ENCODE results near the gene NFIA. TPM values are rescaled to one million over a fixed set of nuclear protein-coding genes. Genes with fewer than 3 reads are reported as not detected.

Gene NFIA
- total and polyA plus RNA-seq, 9 of the 15 experiments (the other 6 are each of a cell fraction or from before 2014, with no cell fraction given): 5.3 to 24.9 (median 9.8) TPM

DNA sequence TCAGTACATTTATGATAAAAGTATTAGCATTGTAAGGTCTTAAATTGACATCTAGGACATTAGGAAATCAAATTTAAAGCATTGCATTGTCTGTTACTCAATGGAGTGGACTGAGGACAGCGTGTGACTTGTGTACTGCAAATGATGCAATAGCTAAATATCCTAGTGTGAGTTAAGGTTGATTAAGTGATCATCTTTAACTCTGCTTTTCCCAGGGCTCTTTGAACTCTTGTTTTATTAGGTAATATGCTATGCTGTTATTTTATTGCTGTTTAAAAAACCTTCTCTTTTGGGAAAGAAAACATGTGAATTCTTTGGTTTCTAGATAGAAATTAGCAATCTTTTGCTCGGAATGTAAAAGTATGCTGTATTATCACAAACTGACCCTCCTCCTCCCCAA lies 38.6 kb downstream of the NFIA start (continued):
- TF ChIP-seq, protein P1, sequence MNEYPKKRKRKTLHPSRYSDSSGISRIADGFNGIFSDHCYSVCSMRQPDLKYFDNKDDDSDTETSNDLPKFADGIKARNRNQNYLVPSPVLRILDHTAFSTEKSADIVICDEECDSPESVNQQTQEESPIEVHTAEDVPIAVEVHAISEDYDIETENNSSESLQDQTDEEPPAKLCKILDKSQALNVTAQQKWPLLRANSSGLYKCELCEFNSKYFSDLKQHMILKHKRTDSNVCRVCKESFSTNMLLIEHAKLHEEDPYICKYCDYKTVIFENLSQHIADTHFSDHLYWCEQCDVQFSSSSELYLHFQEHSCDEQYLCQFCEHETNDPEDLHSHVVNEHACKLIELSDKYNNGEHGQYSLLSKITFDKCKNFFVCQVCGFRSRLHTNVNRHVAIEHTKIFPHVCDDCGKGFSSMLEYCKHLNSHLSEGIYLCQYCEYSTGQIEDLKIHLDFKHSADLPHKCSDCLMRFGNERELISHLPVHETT (CRISPR knock-in tag; conservative IDR thresholded peaks at IDR 0.05 in 1 of 2, IDR thresholded peaks at IDR 0.05 in 1 of 2): peak in 1 of 2 experiments; percentile 52; a peak in 1 of 4 replicates
- peak; percentile 11; the same call in 1 of the 2 replicates for TF ChIP-seq BRD4 (IDR thresholded peaks at IDR 0.05)
- peak; percentile 81 for TF ChIP-seq JUND (IDR thresholded peaks at IDR 0.05; ENCODE audit: borderline replicate concordance, low read depth, low read length)
- peak; percentile 75 for TF ChIP-seq JUND (tag; IDR thresholded peaks at IDR 0.05; ENCODE audit: borderline replicate concordance, low read depth, low read length)
- no peak for TF ChIP-seq NFIX (CRISPR knock-in tag; IDR thresholded peaks at IDR 0.05; ENCODE audit: low read depth)
- TF ChIP-seq HMGN3 (IDR thresholded peaks at IDR 0.05; ENCODE audit: borderline replicate concordance, extremely low read depth, insufficient read length, low read depth, low read length): no peak
- TF ChIP-seq RBFOX2 (IDR thresholded peaks at IDR 0.05; ENCODE audit: low read depth, low read length): peak; percentile 58
- TF ChIP-seq, protein P2, sequence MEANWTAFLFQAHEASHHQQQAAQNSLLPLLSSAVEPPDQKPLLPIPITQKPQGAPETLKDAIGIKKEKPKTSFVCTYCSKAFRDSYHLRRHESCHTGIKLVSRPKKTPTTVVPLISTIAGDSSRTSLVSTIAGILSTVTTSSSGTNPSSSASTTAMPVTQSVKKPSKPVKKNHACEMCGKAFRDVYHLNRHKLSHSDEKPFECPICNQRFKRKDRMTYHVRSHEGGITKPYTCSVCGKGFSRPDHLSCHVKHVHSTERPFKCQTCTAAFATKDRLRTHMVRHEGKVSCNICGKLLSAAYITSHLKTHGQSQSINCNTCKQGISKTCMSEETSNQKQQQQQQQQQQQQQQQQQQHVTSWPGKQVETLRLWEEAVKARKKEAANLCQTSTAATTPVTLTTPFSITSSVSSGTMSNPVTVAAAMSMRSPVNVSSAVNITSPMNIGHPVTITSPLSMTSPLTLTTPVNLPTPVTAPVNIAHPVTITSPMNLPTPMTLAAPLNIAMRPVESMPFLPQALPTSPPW (CRISPR knock-in tag; IDR thresholded peaks at IDR 0.05): peak; percentile 21; the same call in 1 of the 2 replicates
- peak; percentile 82 for TF ChIP-seq BRD9 (IDR thresholded peaks at IDR 0.05; ENCODE audit: low read depth, partially characterized antibody)
- TF ChIP-seq RBM15 (IDR thresholded peaks at IDR 0.05; ENCODE audit: insufficient read depth, low read length): no peak
- TF ChIP-seq CHD2 (IDR thresholded peaks at IDR 0.05; ENCODE audit: low read depth, low read length): no peak
- peak; percentile 59; the same call in 1 of the 2 replicates for TF ChIP-seq EP300 (IDR thresholded peaks at IDR 0.05; ENCODE audit: low read length)
- TF ChIP-seq TAF9B (IDR thresholded peaks at IDR 0.05; ENCODE audit: partially characterized antibody): peak; percentile 14
- peak; percentile 85 for TF ChIP-seq ZNF766 (CRISPR knock-in tag; conservative IDR thresholded peaks at IDR 0.05)
- TF ChIP-seq, protein P3, sequence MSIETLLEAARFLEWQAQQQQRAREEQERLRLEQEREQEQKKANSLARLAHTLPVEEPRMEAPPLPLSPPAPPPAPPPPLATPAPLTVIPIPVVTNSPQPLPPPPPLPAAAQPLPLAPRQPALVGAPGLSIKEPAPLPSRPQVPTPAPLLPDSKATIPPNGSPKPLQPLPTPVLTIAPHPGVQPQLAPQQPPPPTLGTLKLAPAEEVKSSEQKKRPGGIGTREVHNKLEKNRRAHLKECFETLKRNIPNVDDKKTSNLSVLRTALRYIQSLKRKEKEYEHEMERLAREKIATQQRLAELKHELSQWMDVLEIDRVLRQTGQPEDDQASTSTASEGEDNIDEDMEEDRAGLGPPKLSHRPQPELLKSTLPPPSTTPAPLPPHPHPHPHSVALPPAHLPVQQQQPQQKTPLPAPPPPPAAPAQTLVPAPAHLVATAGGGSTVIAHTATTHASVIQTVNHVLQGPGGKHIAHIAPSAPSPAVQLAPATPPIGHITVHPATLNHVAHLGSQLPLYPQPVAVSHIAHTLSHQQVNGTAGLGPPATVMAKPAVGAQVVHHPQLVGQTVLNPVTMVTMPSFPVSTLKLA (conservative IDR thresholded peaks at IDR 0.05): peak in 1 of 2 experiments; percentile 38; a peak in 1 of 4 replicates
- peak; percentile 96 for TF ChIP-seq ZSCAN32 (CRISPR knock-in tag; IDR thresholded peaks at IDR 0.05)
- TF ChIP-seq, protein P4, sequence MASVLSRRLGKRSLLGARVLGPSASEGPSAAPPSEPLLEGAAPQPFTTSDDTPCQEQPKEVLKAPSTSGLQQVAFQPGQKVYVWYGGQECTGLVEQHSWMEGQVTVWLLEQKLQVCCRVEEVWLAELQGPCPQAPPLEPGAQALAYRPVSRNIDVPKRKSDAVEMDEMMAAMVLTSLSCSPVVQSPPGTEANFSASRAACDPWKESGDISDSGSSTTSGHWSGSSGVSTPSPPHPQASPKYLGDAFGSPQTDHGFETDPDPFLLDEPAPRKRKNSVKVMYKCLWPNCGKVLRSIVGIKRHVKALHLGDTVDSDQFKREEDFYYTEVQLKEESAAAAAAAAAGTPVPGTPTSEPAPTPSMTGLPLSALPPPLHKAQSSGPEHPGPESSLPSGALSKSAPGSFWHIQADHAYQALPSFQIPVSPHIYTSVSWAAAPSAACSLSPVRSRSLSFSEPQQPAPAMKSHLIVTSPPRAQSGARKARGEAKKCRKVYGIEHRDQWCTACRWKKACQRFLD (CRISPR knock-in tag; IDR thresholded peaks at IDR 0.05): peak; percentile 20; the same call in 1 of the 2 replicates
- peak; percentile 39; the same call in 1 of the 2 replicates for TF ChIP-seq ZNF197 (CRISPR knock-in tag; IDR thresholded peaks at IDR 0.05; ENCODE audit: low read depth)
- TF ChIP-seq CEBPB (tag; IDR thresholded peaks at IDR 0.05): peak; percentile 99
